ENCODE data around the gene PPP6R3.
A peak's percentile ranks its signal among the peaks of the same experiment; 100 is the strongest.

PPP6R3 gene

DNA sequence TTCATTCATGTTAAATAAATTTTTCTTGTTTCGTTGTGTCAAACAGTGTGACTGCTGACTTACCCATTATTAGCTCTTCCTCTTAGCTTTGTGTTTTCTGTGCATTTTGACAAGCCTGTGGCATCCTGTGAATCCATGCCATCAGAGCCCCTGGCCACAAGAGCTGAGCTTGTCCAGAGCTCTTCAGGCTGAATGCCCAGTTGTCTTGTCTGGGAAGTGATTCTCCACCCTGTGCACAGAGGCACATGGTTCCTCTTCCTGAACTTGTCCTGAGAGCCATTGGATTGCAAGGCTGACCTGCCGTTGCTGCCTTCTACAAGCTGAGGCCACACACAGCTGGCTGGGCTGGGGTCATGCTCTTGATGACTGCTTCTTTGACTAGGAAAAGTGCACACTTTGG is 64.1 kb downstream of the PPP6R3 start:
- H3K27ac Mint-ChIP-seq = peak overlapping the region; percentile 32 to 63 (median 36)
- H3K27me3 Mint-ChIP-seq (ENCODE audit: low read depth) = no peaks in the 10 kb centered on the region
- peaks cover 38% of the 10 kb centered on the region for H3K4me1 Mint-ChIP-seq
- H3K36me3 Mint-ChIP-seq (ENCODE audit: low read depth) = peaks cover 92% of the 10 kb centered on the region
- no peaks in the 10 kb centered on the region for H3K9me3 Mint-ChIP-seq
- TF ChIP-seq, protein P1, sequence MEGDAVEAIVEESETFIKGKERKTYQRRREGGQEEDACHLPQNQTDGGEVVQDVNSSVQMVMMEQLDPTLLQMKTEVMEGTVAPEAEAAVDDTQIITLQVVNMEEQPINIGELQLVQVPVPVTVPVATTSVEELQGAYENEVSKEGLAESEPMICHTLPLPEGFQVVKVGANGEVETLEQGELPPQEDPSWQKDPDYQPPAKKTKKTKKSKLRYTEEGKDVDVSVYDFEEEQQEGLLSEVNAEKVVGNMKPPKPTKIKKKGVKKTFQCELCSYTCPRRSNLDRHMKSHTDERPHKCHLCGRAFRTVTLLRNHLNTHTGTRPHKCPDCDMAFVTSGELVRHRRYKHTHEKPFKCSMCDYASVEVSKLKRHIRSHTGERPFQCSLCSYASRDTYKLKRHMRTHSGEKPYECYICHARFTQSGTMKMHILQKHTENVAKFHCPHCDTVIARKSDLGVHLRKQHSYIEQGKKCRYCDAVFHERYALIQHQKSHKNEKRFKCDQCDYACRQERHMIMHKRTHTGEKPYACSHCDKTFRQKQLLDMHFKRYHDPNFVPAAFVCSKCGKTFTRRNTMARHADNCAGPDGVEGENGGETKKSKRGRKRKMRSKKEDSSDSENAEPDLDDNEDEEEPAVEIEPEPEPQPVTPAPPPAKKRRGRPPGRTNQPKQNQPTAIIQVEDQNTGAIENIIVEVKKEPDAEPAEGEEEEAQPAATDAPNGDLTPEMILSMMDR (IDR thresholded peaks at IDR 0.05; ENCODE audit: unreplicated experiment in 3 of 3) = no peak
- H3K4me3 Mint-ChIP-seq = no peak overlapping the region

- TF ChIP-seq, protein P1 (IDR thresholded peaks at IDR 0.05; ENCODE audit: unreplicated experiment in 3 of 3) = no peak
- no peak overlapping the region for H3K4me3 Mint-ChIP-seq
Observed at GRCh38 chr11:68525336-68525735, 64.8 kb downstream of the PPP6R3 start.

DNA sequence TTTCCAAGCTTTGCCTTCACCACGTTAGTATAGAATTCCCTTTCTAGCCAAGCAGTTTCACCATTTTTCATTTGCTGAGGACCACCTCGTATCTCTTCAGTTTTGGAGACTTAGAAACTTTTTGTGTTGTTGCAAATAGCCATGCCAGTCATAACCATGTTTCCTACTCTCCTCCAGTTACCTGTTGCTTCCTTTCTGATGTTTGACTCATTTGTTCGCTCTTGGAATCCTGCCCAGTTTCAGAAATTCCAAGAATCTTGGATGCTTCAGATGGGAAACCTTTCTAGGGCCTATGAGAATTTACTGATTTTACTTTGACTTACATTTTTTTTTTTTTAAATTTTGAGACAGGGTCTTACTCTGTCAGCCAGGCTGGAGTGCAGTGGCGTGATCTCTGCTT is 65.4 kb downstream of the PPP6R3 start:
- TF ChIP-seq, protein P1 (IDR thresholded peaks at IDR 0.05; ENCODE audit: unreplicated experiment in 3 of 3) = no peak
- H3K9me3 Mint-ChIP-seq = no peaks in the 10 kb centered on the region
- no peak overlapping the region for H3K4me3 Mint-ChIP-seq

More at GRCh38 chr11:68525336-68525735, 64.8 kb downstream of the PPP6R3 start:
- Mint-ChIP-seq H3K9me3 (no peaks in the 10 kb centered on the region), H3K36me3 (ENCODE audit: low read depth) (peaks cover 87% of the 10 kb centered on the region), H3K27ac (peak overlapping the region; percentile 32 to 63 (median 36)), H3K4me1 (peaks cover 38% of the 10 kb centered on the region), H3K27me3 (ENCODE audit: low read depth) (no peaks in the 10 kb centered on the region)

DNA sequence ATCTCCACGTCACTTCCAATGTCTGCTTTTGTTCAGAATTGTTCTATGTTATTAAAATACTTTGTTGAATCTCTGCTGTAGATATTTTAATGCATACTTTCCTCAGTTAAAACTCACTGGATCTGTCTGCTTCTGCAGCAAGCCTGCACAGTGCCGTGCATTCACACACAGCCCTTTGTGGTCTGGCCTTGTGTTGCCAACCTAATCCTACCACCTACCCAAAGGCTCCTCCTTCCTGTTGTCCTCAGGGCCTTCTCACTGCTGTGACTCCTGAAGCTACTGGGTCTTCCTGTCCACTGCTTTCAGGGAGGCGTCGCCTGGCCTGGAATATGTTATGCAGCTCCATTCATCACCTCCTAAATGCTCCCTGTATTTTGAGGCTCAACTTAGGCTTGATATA is 67.0 kb downstream of the PPP6R3 start:
- Mint-ChIP-seq H3K4me3 (no peak overlapping the region), H3K9me3 (no peaks in the 10 kb centered on the region), H3K4me1 (peaks cover 38% of the 10 kb centered on the region), H3K27ac (peak overlapping the region in 1 of 3 experiments; percentile 84), H3K36me3 (ENCODE audit: low read depth) (peaks cover 70% of the 10 kb centered on the region), H3K27me3 (ENCODE audit: low read depth) (no peaks in the 10 kb centered on the region)
- TF ChIP-seq, protein P1 (IDR thresholded peaks at IDR 0.05; ENCODE audit: unreplicated experiment in 3 of 3) = no peak

More for the DNA sequence above, 65.4 kb downstream of the PPP6R3 start:
- H3K27me3 Mint-ChIP-seq (ENCODE audit: low read depth) = no peaks in the 10 kb centered on the region
- peak overlapping the region; percentile 12 to 36 (median 18) for H3K27ac Mint-ChIP-seq
- peaks cover 38% of the 10 kb centered on the region for H3K4me1 Mint-ChIP-seq
- peaks cover 81% of the 10 kb centered on the region for H3K36me3 Mint-ChIP-seq (ENCODE audit: low read depth)

DNA sequence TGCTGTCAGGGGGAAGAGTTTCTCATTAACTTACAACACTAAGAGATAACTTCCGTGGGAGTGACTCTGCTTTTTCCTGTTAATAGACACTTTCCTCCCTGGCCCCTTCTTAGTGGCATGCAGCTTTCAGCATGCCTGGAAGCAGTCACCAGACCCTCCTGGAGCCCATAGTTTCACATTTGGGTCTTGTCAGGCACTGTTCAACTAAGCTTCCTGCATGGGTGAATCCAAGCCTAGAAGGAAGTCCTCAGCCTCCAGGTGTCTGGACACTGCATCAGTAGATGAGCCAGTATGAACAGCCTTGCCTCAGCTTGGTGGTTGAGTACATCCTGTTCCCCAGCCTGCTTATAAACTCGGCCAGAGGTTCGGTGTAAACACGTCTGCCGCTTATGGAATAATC is 68.1 kb downstream of the PPP6R3 start:
- peak overlapping the region; percentile 58 to 84 (median 75) for H3K27ac Mint-ChIP-seq
- H3K4me3 Mint-ChIP-seq = no peak overlapping the region
- H3K27me3 Mint-ChIP-seq (ENCODE audit: low read depth) = no peaks in the 10 kb centered on the region
- H3K4me1 Mint-ChIP-seq = peaks cover 38% of the 10 kb centered on the region
- peaks cover 60% of the 10 kb centered on the region for H3K36me3 Mint-ChIP-seq (ENCODE audit: low read depth)
- H3K9me3 Mint-ChIP-seq = no peaks in the 10 kb centered on the region
- TF ChIP-seq, protein P1 (IDR thresholded peaks at IDR 0.05; ENCODE audit: unreplicated experiment in 3 of 3) = no peak

- Mint-ChIP-seq H3K36me3 (ENCODE audit: low read depth) (peaks cover 45% of the 10 kb centered on the region), H3K4me3 (no peak overlapping the region), H3K4me1 (peaks cover 17% of the 10 kb centered on the region), H3K9me3 (no peaks in the 10 kb centered on the region), H3K27me3 (ENCODE audit: low read depth) (no peaks in the 10 kb centered on the region), H3K27ac (no peak overlapping the region)
- TF ChIP-seq, protein P1 (IDR thresholded peaks at IDR 0.05; ENCODE audit: unreplicated experiment in 3 of 3) = no peak
Observed at GRCh38 chr11:68531129-68531693, 70.7 kb downstream of the PPP6R3 start.
